GM18505 (cell line): ENCODE results near the gene ZNF792.
"Not testable (repeated sequence)": the region's sequence is repeated elsewhere in the genome, so short reads cannot be mapped to it uniquely, and the experiment has no call there.

ENCODE experiments used
- ATAC-seq: cut with Tn5 transposase; IDR thresholded peaks from one replicate; pipeline ENCODE4 v1.9.1; 2021; ENCODE audit not compliant: unreplicated experiment
- POLR2A ChIP-seq: IDR thresholded peaks from 4 replicates; pipeline ENCODE4 v1.6.1; 2011; ENCODE audit warnings: borderline replicate concordance; ENCODE audit not compliant: insufficient read depth, insufficient read length; ENCODE audit errors: extremely low read depth

Gene ZNF792

DNA sequence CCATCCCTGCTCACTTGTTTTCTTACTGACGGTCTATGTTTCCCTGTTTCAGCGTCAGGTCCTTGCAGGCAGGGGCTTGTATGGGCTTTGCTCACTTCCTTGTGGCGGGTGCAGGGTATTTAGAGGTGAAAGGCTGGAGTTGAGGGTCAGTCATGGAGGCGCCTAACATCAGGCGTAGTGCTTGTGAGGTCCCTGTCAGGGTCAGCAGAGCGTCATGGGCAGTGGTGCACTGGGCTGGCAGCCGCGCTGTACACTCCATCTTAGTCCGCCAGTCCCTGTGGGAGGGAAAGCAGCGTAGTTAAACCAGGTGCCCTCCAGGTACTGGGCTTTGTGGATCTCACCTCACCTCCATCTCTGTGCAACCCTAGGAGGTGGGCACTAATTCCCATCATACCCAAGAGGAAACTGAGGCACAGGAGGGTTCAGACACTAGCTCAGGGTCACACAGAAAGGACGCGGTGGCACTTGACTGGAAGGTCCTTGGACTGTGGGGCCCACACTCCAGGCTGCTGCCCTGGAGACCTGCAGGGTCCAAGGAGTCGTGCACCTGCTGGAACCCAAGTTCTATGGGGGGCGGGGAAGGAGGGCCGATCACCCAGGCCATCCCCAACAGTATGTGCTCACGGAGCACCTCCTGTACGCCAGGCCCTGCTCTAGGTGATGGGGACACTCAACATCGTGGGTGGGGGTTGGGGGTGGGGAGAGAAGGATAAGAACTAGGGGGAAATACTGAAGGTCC is 40.7 kb upstream of the ZNF792 start:
- no peak for TF ChIP-seq POLR2A
- ATAC-seq: no peak

DNA sequence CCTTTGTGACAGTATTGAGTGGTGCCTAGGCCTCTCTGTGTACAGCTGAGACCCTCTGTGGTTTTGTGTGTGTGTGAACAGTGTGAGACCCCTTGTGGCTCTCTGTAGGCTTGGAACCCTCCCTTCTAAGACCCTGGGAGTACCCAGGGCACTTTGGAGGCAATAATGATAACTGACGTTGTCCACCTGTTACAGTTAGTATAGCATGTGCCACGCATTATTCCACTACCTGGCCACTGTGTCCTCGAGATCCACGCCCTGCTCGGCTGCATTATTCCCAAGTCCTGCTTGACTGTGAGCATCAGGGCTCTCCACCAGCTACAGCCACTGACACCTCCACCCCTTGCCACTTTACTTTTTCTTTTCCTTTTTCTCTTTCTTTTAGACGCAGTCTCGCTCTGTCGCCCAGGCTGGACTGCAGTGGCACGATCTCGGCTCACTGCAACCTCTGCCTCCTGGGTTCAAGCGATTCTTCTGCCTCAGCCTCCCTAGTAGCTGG is 38.1 kb upstream of the ZNF792 start:
- ATAC-seq: no peak

DNA sequence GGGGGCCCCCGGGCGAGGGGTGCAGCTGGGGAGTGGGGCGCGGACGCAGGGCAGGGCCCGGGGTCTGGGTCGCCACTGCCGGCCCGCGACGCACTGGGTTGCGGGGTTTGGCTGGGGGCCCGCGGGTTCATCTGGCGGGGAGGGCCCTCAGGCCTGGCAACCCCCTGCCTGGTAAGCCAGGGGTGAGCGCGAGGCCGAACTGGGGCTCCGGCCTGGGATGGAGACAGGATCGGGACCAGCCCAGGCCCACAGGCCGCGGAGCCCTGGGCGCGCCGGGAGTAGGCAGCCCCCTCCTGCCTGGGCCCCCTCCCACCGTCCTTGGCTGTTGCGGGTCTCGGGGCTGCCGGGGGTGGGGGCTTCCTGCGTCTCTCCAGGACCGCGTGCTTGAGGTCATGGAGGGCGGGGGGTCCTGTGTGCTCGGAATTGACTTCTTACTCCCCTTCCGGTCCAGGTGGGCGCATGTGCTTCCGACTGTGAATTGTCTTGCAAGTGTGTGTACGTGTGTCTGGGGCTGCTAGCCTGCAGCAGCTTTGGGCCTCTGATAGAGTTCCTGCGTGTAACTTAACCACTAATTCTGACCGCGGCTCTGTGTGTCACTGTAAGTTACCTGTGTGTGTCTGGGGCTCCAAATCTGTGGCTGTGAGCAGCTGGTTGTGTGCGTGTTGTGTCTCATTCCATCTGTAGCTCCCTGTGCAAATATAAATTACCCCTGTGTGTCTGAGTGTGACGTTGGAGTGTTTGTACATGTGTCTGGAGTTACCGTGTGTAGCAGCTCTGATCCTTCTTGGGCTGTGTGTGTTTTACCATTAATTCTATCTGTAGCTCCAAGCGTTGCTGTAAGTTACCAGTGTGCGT is 36.8 kb upstream of the ZNF792 start:
- peak; percentile 50 for TF ChIP-seq POLR2A
- ATAC-seq: peak; percentile 31

More for the DNA sequence above, 38.1 kb upstream of the ZNF792 start:
- no peak for TF ChIP-seq POLR2A

DNA sequence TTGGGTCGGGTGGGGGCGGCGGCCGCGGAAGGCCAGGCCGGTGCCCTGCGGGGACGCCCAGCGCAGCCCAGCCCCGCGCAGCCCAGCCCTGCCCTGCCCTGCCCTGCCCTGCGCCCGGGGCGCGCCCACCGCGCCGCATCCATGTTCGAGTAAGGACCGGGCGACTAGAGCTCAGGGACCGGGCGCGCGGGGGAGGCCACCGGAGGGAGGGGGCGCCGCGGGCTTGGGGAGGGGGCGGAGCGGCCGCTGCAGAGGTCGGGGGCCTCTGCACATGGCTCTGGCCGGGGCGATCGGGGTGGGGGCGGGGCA is 36.3 kb upstream of the ZNF792 start:
- TF ChIP-seq POLR2A: no peak
- no peak for ATAC-seq

GRCh38 chr19:34999498-35000337 is 35.7 kb upstream of the ZNF792 start, which contains the start of gene GRAMD1A:
TSS of gene GRAMD1A (plus strand) at chr19:35000323. CDS start at chr19:35000479, 156 bp downstream.
- TF ChIP-seq POLR2A: peak; percentile 78
- peak; percentile 35 for ATAC-seq

DNA sequence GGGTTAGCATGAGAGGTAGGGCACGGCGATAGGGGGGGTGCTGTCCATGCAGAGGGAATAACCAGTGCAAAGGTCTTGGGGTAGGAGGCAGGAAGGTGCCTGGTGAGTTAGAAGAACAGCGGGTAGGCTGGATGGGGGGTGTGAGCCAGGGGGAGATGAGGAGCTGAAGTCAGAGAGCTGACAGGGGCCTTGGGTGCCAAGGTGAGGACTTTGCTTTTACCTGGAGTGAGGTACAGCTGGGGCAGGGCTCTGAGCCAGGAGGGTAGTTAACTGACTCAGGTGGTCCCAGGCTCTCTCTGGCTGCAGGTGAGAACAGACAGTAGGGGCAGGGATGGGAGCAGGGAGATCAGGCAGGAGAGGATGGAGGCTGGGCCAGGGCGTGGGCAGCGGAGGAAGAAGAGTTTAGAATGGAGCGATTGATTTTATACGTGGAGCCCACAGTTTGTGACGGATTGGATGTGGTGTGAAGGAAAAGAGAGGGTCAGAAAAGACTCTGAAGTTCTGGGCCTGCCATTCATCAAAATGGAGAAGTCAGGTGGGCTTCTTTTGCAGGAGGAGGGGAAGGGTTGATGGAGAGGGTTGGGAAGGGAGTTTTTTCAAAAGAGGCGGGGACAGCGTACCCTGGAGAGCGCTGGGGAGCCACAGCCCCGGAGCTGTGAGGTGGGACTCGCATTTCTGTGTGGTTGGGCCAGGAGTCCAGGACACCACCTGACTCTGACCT is 34.9 kb upstream of the ZNF792 start:
- no peak for ATAC-seq
- no peak for TF ChIP-seq POLR2A

DNA sequence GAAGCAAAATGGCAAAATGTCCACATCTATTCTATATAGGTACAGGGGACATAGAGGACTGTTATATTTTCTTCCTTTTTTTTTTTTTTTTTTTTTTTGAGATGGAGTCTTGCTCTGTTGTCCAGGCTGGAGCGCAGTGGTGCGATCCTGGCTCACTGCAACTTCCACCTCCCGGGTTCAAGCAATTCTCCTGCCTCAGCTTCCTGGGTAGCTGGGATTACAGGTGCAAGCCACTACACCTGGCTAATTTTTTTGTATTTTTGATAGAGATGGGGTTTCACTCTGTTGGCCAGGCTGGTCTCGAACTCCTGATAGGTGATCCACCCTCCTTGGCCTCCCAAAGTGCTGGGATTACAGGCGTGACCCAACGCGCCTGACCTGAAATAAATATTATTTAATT is 34.2 kb upstream of the ZNF792 start:
- ATAC-seq: not testable (repeated sequence)

DNA sequence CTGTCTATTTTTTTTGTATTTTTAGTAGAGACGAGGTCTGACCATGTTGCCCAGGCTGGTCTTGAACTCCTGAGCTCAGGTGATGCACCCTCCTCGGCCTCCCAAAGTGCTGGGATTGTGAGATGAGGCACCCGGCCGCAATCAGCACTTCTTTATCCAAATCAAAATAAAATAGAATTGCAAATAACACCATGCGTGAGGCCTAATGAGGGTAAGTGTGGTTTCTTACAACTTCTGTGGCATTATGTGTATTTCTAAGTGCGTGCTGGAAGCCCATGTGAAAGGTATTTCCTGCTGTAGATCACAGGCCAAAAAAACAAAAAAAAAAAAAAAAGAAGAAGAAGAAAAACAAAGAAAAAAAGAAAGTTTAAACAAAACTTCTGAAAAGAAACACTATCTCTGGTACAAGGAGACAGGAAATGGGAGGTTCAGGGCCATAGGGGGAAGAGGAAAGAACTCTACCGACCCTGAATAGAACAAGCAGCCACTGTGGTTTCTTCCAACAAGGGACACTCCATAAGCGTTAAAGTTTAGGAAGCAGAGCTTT is 33.1 kb upstream of the ZNF792 start:
- TF ChIP-seq POLR2A: no peak
- ATAC-seq: no peak

- TF ChIP-seq POLR2A: no peak
- no peak for ATAC-seq
Observed at GRCh38 chr19:34995551-34995950, 31.5 kb upstream of the ZNF792 start.

- TF ChIP-seq POLR2A: no peak
- no peak for ATAC-seq
Observed at GRCh38 chr19:34994643-34995541, 30.9 kb upstream of the ZNF792 start.

- ATAC-seq: no peak
- no peak for TF ChIP-seq POLR2A
Observed at GRCh38 chr19:34994286-34994642, 30.2 kb upstream of the ZNF792 start.

DNA sequence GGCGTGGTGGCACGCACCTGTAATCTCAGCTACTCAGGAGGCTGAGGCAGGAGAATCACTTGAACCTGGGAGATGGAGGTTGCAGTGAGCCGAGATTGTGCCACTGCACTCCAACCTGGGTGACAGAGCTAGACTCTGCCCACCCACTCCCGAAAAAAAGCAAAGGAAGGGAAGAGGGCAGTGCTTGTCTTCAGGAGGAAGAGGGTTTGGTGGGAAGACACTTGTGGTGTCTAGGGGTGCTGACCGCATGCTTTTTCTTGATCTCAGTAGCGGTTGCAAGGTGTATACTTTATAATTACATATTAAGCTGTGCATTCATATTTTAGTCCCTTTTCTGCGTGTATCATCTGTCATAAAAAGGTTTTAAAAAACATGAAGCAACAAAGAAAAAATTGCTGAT is 28.6 kb upstream of the ZNF792 start:
- ATAC-seq: not testable (repeated sequence)
